NB4 (cell line): ENCODE data around the gene KDM8.

Experiments
- DNase-seq: peaks from one replicate; pipeline ENCODE4 v3.0.0; 2010; ENCODE audit warnings: low read depth
- H3K4me3 ChIP-seq: one replicate; pipeline ENCODE4 v1.5.1; 2011; ENCODE audit warnings: mild to moderate bottlenecking, low read depth, low read length, moderate library complexity
- CTCF ChIP-seq: IDR thresholded peaks from one replicate; pipeline ENCODE4 v1.5.1; 2012; ENCODE audit warnings: low read depth, low read length
- MAX ChIP-seq: IDR thresholded peaks from 2 replicates; pipeline ENCODE4 v1.6.1; 2011; ENCODE audit warnings: low read depth, low read length
- MYC ChIP-seq: IDR thresholded peaks from 2 replicates; pipeline ENCODE4 v1.6.1; 2011; ENCODE audit warnings: low read depth, low read length
- POLR2A ChIP-seq: IDR thresholded peaks from 2 replicates; pipeline ENCODE4 v1.6.1; 2011; ENCODE audit warnings: mild to moderate bottlenecking; ENCODE audit not compliant: insufficient read length; ENCODE audit errors: extremely low read depth

The KDM8 gene

DNA sequence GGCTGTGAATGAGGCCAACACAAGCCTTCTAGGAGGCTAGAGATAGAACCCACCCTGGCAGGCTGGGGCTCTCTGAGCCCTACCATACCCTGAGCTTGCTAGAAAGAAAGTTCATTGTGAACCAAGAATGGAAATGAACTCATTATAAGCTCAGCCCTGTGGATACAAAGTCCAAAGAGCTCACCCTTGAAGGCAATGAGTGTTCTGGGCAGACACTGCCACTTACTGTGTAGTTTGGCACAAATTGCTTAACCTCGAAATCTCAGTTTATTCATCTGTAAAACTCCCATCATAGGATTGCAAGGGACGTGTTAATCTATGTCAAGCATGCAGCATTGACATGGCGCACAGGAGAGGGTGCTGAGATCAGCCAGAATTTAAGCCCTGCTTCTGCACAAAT lies 5.5 kb downstream of the KDM8 start:
- TF ChIP-seq POLR2A, result no peak
- TF ChIP-seq MAX, result no peak
- TF ChIP-seq MYC, result no peak
- no peak for TF ChIP-seq CTCF
- H3K4me3 ChIP-seq, result no peak overlapping the region
- no peak for DNase-seq

DNA sequence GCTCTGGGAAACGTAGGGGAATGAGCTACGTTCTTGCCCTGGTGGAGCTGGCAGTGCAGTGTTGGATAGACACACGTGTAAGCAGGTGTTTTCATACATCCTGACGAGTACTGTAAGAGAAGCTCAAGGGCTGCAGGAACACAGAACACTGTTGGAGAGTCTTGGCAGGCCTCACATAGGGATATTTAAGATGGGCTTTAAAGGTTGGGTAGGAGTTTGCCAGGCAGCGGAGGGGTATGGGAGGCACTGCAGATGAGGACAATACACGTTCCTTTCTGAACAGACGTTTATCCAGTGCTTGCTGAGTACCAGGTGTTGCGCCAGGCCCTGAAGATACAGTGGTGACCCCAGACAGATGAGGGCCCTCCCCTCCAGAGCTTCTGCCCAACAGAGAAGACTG lies 6.3 kb downstream of the KDM8 start:
- no peak for TF ChIP-seq POLR2A
- TF ChIP-seq MYC, result no peak
- TF ChIP-seq MAX, result no peak
- TF ChIP-seq CTCF, result no peak
- H3K4me3 ChIP-seq, result no peak overlapping the region
- no peak for DNase-seq

GRCh38 chr16:27210174-27210573 lies 6.8 kb downstream of the KDM8 start:
- no peak for DNase-seq
- no peak overlapping the region for H3K4me3 ChIP-seq
- no peak for TF ChIP-seq MAX
- TF ChIP-seq MYC, result no peak

DNA sequence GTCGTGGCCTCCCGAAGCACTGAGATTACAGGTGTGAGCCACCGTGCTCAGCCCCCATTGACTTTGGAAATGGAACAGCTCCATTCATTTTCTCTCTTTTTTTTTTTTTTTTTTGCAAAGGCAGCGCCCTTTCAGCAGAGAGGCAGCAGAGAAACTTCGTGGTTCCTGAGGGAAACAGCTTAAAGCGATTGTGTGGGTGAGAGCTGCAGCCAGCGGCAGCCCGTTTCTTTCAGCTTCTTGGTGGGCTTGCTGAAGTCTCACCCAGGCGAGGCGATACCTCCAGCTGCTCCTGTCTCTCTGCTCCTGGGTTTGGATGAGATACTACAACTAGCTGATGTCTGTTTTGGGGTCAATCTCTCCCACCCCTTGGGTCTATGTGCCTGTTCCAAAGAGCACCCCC lies 7.7 kb downstream of the KDM8 start:
- no peak for DNase-seq
- H3K4me3 ChIP-seq, result no peak overlapping the region
- TF ChIP-seq CTCF, result no peak
- TF ChIP-seq MAX, result no peak
- TF ChIP-seq MYC, result no peak
- no peak for TF ChIP-seq POLR2A

DNA sequence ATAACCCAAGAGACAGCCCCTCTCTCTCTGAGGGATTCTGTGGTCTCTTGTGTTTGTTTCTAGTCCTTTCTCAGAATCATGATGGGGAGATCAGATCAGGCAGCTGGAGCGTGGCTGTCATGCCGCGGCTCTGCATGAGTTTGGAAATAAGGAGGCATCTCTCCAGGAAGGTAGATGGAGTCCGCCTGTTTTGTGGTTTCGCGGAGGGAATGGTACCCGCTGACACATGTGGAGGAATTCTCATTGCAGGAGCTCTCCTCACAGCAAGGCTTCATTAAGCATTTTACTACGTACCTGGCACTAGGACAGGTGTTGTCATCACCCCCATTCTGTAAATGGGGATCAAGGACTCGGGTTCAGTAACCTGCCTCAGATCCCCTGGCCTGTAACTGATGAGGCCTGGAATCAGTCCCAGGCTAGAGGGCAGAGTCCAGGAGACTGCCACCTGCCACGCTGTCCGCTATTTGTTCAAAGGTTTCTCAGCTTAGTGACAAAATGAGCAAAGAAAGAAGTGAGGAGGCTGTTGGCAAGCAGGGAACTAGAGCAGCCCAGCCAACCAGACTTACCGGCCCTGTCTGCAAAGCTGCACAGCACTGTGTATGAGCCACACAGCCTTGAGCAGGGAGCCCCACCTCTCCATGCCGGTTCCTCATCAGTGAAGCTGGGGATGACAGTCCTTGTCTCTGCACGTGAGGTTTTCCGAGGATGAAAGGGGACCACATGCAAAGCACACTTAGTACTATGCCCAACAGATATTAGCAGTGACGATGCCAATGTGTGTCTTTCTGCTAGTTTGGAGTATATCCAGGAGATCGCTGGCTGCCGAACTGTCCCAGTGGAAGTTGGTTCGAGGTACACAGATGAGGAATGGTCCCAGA lies 11.0 kb downstream of the KDM8 start:
- DNase-seq, result no peak
- no peak for TF ChIP-seq MYC
- no peak for TF ChIP-seq POLR2A
- TF ChIP-seq CTCF, result no peak
- TF ChIP-seq MAX, result no peak
- no peak overlapping the region for H3K4me3 ChIP-seq

DNA sequence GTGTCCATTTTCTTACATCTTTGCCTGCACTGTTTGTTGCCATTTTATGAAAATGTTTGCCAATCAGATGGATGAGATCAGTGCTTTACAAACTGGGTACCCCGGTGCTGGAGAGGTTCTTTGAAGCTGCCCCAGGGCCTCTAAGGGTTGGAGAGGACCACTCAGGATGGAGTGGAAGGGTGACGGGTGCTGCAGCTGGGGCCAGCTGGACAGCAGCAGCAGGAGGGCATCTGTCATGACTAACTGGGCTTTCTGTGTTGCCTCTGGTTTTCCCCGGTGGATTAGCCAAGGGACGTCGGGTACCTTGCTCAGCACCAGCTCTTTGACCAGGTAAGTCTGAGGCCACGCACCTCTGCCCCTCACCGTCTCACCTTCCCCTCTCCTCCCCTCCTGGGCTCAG lies 12.3 kb downstream of the KDM8 start:
- no peak for DNase-seq
- TF ChIP-seq POLR2A, result no peak
- no peak for TF ChIP-seq MYC
- TF ChIP-seq CTCF, result no peak
- TF ChIP-seq MAX, result no peak
- no peak overlapping the region for H3K4me3 ChIP-seq
